Lower leg skin (tissue), 4 donors: ENCODE results near the gene ZNF800. TPM values are rescaled to one million over a fixed set of nuclear protein-coding genes. Genes with fewer than 3 reads are reported as not detected.

Source experiments
- DNase-seq, 2 donors: peaks; one replicate each; pipeline ENCODE4 v3.0.0-alpha.2; 2019; ENCODE audit warnings: low spot score in 2 of 2
- H3K4me3 ChIP-seq: fragments of 200-600 bp; sonication (generic); 2 replicates; pipeline ENCODE4 v1.5.1; 2017; ENCODE audit warnings: mild to moderate bottlenecking, low read depth; ENCODE audit not compliant: poor library complexity, severe bottlenecking
- CTCF ChIP-seq, 3 donors: fragments of 450-650 bp; IDR thresholded peaks; one replicate each; pipeline ENCODE4 v1.5.1; 2016; ENCODE audit warnings: antibody characterized with exemption in 3 of 3, mild to moderate bottlenecking in 3 of 3, moderate library complexity in 2 of 3
- POLR2A ChIP-seq, 2 donors: fragments of 450-650 bp; IDR thresholded peaks; one replicate each; pipeline ENCODE4 v1.6.1; 2016 to 2017; ENCODE audit warnings: antibody characterized with exemption in 2 of 2, mild to moderate bottlenecking in 1 of 2, moderate library complexity in 1 of 2
- WGBS, 2 donors: methylation state at CpG; one replicate each; pipeline ENCODE4 v1.1.5; 2018; 5-methylcytosine and 5-hydroxymethylcytosine counted together
- intact Hi-C: fragments of 100-400 bp; cut with DNase I; formaldehyde crosslinking; loops from one replicate; pipeline ENCODE4 v1.15.0; 2023; ENCODE audit warnings: low total_unique reads
- total RNA-seq, 4 donors: library from RNA; depleted of rRNA; stranded (reverse); fragments of >200 nt; gene quantifications; one replicate each; pipeline ENCODE4 v1.1.0, GENCODE V29; 2016

The ZNF800 gene
- total RNA-seq, 4 donors from 2014 or later, result 43.3 to 60.9 (median 49.3) TPM

GRCh38 chr7:127365164-127365956 is 27.1 kb downstream of the ZNF800 start:
- H3K4me3 ChIP-seq, result no peak overlapping the region
- TF ChIP-seq POLR2A (IDR thresholded peaks at IDR 0.05), result no peak
- TF ChIP-seq CTCF (IDR thresholded peaks at IDR 0.05), result no peak
- no peak for DNase-seq
- WGBS, 2 donors, result 89 to 90% methylated on average over 5 of the region's 5 CpGs
- intact Hi-C loops, result no loop called here

- 86 to 93% methylated on average over 4 of the region's 4 CpGs for WGBS, 2 donors
- no peak overlapping the region for H3K4me3 ChIP-seq
- intact Hi-C loops, result no loop called here
- no peak for TF ChIP-seq POLR2A (IDR thresholded peaks at IDR 0.05)
- DNase-seq, result no peak
Measured at GRCh38 chr7:127362364-127363027, 30.0 kb downstream of the ZNF800 start.

- TF ChIP-seq CTCF (IDR thresholded peaks at IDR 0.05) (no peak), POLR2A (IDR thresholded peaks at IDR 0.05) (no peak)
- no peak overlapping the region for H3K4me3 ChIP-seq
- DNase-seq, result no peak
- 83 to 88% methylated on average over 1 of the region's 1 CpG for WGBS, 2 donors
- intact Hi-C loops, result no loop called here
Measured at GRCh38 chr7:127361736-127362135, 30.8 kb downstream of the ZNF800 start.

GRCh38 chr7:127359011-127359410 is 33.5 kb downstream of the ZNF800 start:
- DNase-seq, result no peak
- TF ChIP-seq POLR2A (IDR thresholded peaks at IDR 0.05), result no peak
- no peak for TF ChIP-seq CTCF (IDR thresholded peaks at IDR 0.05)
- H3K4me3 ChIP-seq, result no peak overlapping the region
- intact Hi-C loops, result no loop called here
- whole genome bisulfite sequencing, 2 donors, result 88 to 91% methylated on average over 1 of the region's 1 CpG

- intact Hi-C loops, result no loop called here
- no peak for DNase-seq
- TF ChIP-seq CTCF (IDR thresholded peaks at IDR 0.05), result no peak
- TF ChIP-seq POLR2A (IDR thresholded peaks at IDR 0.05), result no peak
- H3K4me3 ChIP-seq, result no peak overlapping the region
Measured at GRCh38 chr7:127353897-127354296, 38.6 kb downstream of the ZNF800 start.

- WGBS, 2 donors, result 54 to 57% methylated on average over 3 of the region's 3 CpGs
- no peak for DNase-seq
- TF ChIP-seq CTCF (IDR thresholded peaks at IDR 0.05) (no peak), POLR2A (IDR thresholded peaks at IDR 0.05) (no peak)
- no peak overlapping the region for H3K4me3 ChIP-seq
- intact Hi-C loops, result no loop called here
Measured at GRCh38 chr7:127350586-127350985, 41.9 kb downstream of the ZNF800 start.
